Raji (cell line): ENCODE results near the gene SLX9.

Source experiments
- POLR2A ChIP-seq: IDR thresholded peaks from 2 replicates; pipeline ENCODE4 v1.6.1; 2011; ENCODE audit warnings: low read depth, low read length, control low read depth; ENCODE audit not compliant: insufficient read depth

The SLX9 gene

DNA sequence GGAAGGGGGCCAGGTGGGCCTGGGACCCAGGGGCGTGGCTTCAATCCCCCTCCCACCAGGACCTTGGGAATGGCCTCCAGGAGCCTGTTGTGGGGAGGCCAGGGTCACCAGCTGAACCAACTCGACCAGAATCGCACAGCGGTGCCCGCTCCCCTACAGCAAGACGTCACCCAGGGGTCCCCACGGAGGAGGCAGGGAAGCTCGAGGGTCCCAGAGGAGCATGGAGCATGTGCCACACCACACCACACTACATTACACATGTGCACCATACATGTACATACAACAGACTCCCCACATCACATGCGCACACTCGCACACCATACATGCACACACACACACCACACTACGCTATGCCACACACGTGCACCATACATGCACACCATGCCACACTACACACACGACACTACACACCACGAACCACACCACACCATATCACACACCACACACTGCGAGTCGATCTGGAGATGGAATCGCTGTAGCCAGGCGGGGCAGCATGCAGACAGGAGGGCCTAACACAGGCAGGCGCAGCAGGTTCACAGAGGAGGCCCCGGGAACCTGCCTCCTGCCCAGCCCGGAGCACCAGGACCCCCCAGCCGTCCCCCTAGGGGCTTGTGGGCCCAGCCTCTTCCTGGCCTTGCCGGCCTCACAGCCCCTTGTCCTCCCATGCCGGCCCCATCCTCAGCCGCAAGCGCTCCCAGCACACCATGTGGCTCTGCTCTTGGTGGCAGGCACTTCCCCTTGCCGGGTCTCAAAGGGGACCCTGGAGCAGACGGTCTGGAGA, 19.7 kb upstream of the SLX9 start:
- TF ChIP-seq POLR2A, result no peak

DNA sequence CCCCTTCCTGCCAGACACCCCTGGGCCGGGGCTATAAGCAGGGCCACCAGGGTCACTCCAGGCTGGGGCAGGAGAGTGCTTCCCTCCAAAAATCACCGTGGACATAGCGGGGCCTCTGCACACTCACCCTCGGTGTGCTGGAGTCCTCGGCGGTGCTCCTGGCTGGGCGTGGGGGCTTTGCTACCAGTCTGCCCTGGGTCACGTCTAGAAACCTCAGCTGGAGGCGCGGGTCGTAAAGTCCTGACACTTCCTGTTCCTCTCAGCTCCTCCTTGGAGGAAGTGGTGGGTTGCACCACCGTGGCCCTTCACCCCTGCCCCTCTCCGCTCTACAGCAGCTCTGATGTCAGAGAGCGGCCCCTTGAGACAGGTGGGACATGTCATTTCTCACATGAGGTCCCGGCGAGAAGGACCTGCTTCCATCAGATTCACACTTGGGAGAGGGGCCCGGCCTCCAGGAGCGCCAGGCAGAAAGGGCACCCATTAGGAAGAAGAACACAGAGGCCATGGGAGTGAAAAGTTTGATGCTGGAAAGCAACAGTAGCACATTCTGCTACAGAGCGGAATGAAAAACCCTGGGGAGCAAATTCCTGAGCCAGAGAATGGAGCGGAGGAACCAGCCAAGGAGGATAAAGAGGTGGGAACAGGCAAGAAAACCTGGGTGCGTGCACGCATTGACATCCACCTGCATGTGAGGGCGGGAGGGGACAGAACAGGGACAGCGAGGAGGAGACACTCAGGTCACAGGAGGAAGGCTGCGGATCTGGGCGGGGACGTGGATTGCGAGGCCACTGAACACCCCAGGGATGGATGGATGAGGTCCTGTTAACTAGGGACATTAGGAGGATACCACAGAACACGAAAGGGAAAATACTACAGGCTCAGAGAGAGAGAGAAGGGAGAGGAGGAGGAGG, 18.9 kb upstream of the SLX9 start, which contains the start of gene ITGB2:
ITGB2 (minus strand) TSS at position 206 of the 911 bp plus-strand sequence. CDS start 10,117 bp downstream, outside the sequence.
- TF ChIP-seq POLR2A, result peak; percentile 61

DNA sequence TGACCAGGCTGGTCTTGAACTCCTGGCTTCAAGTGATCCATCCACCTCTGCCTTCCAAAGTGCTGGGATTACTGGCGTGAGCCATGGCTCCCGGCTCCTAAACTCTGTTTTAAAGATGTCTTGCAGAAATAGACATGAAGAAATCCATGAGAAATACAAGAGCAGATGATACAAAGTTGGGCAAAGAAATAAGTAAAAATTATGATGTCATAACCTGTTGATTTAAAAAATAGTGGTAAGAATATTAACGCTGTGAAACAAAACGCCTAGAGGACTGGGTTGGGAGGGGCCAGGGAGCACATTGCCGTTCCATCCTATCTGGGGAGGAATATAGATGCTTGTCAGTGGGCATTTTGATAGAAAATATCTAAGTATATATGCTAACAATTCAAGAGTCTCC, 17.9 kb upstream of the SLX9 start:
- no peak for TF ChIP-seq POLR2A

DNA sequence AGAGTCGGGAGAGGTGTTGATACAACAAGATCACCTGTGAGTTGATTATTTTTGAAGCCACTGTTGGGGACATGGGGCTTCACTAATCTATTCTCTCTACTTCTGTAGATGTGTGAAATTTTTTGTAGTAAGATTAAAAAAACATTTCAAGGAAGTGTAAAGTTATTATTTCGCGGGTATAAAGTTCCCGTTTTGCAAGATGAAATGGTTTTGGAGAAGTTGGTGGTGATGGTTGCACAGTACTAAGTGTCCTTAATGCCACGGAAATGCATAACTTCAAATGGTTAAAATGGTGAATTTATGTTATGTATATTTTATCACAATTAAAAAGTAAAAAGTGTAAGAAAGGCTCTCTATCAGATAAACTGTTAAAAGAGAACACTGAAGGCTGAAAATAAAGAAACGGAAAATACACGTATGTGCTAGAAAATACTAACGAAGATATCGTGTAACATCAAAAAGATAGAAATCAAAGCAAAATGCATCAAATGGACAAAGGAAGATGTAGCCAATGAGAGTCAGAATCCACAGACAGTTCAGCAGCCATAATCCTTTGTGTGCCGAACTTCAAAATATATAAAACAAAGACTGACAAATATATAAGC, 16.2 kb upstream of the SLX9 start:
- TF ChIP-seq POLR2A, result no peak

DNA sequence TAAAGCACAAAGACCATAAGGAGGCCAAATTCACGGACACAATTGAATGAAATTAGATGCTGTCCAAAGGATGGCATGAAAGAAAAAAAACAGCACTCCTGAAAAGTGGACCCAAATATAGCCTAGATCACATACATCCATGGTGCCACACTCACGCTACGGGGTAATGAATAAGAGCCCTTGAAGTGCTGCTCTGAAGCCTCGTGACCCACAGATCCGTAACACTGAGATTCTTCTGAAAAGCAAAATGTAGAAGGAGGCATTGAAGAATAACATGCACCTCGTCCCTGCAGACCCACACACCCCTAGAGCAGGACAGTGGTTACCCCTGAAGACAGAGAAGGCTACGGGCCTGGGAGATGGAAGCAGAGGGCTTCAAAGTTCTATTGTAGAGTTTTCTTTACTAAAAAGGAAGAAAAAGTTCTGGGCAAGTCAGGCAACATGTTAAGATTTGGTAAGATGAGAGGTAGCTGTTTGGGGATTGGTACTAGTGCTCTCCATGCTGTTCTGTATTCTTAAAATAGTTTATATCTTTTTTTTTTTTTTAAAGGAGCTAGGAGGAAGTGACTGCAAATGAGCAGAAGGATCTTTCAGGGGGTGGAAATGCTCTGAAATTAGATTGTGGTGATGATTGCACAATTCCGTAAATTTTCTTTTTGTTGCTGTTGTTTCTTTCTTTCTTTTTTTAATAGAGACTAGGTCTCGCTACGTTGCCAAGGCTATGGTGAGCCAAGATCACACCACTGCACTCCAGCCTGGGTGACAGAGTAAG, 15.0 kb upstream of the SLX9 start:
- TF ChIP-seq POLR2A, result no peak

DNA sequence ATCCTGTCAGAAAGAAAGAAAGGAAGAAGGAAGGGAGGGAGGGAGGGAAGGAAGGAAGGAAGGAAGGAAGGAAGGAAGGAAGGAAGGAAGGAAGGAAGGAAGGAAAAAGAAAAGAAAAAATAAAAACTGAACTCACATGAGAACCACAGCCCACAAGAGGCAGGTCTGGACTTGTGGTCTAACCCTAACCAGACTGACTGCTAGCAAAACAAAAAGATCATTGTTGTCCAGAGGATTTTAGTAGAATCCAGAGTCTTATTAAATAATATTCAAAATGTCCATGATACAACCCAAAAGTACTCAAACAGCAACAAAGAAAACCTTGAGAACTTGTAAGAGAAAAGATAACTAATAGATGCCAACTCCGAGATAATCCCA, 14.5 kb upstream of the SLX9 start:
- TF ChIP-seq POLR2A, result no peak

DNA sequence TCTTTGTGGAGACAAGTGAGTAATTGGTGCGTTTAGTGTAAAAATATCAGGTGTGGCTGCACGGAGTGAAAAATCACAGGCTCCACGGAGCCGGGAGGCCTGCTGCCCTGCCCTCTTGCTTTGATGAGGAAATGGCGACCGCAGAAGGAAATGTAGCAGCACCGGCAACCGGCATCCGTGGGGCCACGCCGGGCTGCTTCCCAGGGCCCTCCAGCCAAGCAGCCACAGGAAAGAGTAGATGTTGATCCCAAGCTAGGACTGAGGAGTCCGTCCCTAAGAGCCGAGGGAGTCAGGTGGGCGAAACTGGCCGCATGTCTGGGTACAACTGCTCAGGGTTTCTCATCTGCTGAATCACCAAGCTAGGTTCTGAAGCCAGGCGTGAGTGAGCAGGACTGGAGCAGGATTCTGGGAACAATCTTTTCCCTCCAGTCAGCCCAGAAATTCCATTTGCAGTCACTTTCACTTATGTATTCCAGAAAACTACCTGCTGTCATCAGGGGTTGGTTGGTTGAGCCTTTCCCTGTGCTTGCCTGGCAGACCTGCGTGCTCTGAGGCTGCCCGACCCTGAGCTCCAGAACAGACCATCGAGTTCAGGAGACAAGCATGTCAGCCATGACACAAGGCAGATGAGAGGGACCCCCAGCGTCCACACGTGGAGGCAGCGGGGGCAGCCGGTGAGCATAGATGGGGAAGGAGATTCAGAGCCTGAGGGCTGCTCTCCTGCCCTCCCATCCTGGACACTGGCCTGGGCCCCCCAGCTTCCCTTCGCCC, 13.3 kb upstream of the SLX9 start:
- no peak for TF ChIP-seq POLR2A

DNA sequence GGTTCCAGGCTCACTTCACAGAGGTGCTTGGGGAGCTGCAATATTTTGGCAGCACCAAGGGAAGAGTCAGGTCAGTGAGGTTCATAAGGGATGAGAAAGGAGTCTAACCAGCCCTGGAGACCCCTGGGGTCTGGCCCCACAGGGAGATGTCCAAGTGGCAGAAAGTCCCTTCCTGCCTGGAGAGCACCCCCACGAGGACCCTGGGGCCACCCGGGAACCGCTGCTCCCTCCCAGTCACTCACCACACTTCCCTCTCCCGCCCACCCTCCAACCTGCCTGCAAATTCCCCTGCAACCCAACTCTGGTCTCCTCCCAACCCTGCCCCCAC, 12.6 kb upstream of the SLX9 start:
- no peak for TF ChIP-seq POLR2A

DNA sequence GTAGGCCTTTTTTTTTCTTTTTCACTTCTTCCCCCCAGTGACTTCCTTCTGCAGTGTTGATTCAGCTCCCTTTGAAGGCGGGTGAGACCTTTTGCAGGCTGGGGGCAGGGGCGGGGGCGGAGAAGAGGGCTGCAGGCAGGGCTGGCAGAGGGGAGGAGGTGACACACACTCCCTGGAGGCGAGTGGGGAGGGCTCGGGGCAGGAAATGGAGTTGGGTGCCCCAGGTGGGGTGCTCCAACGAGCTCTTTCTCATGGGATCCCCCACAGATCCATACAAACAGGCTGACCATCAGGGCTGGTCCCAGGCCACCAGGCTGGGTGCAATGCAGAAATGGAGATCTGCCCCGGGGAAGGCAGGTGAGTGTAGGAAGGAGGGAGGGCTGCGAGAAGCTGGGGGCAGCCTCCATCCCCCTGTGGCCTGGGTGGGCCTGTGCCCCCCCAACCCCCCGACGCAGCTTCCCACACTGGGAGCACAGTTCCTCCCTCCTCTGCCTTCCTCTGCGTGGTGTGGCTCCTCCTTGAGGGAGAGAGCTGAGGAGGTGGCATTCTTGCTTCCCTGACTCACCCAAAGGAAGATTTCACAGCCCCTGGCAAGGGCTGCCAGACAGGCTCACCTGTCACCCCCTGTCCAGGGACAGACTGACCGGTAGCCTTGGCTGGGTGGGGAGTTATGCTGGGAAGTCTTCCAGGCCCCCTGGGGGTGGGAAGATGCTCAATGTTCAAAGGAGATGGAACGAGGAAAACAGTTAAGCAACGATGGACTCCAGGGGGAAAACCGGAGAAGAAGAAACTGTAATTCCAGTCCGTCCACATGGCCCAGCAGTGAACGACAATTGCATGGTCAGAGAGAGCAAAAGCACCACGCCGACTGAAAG, 12.0 kb upstream of the SLX9 start:
- no peak for TF ChIP-seq POLR2A

DNA sequence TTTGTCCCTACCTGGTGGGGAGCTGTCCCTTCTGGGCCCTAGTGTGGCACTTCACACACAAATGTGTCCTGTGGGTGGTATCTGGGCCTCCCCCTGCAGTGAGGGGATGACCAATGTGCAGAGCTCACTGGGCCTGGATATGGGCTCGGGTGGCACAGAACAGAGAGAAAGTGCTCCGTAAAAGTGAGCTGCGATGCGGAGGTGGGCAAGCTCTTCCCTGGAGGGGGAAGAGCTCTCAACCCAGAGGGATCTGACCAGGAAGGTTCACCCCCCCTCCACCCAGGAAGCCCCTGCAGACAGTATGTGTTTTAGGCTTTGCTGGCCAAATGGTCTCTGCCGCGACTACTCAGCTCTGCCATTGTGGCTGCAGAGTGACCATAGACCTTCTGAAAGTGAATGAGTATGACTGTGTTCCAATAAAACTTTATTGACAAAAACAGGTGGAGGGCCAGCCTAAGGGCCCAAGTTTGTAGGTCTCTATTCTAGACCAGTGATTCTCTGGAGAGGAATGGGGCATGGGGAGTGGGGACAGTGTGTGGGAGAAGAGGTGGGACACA, 10.5 kb upstream of the SLX9 start:
- TF ChIP-seq POLR2A, result no peak

DNA sequence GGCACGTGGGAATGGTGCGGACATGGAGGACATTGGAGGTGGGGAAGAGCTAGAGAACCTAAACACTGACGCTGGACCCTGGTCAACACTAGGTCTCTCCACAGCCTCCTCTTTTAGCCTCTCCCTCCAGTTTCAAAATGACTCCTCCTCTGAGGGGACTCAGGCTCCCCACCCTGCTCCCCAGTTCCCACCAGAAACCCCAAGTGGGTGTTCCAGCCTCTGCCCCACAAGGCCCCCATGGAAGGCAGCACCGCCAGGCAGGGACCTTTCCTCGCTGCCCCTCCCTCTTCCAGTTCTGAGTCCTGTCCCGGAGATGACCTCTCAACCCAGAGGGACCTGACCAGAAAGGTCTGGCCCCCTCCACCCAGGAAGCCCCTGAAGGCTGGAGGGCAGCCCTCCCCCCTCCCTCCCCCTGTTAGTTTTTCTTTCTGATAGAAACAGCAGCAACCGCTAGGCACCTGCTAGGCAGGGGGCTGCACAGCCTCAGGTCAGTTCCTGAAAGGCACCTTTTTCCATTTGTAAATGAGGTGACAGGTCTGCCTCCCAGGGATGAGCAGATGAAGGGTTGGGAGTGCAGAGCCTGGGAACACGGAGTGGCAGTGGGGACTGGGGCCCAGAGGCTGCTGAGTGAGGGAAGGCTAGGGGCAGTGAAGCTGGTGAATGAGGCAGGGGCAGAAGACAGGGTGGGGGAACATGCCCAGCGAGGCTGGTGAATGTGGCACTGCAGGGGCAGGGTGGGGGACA, 9.9 kb upstream of the SLX9 start:
- TF ChIP-seq POLR2A, result no peak

DNA sequence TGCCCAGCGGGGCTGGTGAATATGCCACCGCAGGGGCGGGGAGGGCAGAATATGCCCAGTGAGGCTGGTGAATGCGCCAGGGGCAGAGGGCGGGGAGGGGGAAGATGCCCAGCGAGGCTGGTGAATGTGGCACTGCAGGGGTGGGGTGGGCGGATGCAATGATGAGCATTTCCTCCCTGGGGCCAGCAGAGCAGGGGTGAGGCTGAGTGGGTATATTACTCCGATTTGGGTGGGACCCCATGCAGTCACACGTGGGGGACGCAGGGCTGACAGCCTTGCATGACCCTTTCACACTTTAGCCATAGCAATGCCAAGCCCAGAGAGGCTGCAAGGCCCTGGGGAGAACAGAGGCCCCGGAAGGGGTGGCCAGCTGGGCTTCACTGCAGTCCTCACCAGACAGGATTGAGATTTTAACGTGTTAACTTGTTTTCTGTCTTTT, 9.3 kb upstream of the SLX9 start:
- no peak for TF ChIP-seq POLR2A
